HEK293 (cell line): ENCODE data around the gene CADM1.

Source experiments
- CTCF ChIA-PET: fragments of 350-600 bp; formaldehyde crosslinking; extraction: SDS; loops from one replicate; lab custom pipeline; 2021; ENCODE audit warnings: antibody characterized with exemption; lab: Yijun Ruan, JAX
- POLR2A ChIA-PET: fragments of 300-600 bp; formaldehyde crosslinking; extraction: SDS; loops from one replicate; lab custom pipeline; 2020; ENCODE audit warnings: antibody characterized with exemption, inconsistent platforms; lab: Yijun Ruan, JAX
- H3K27ac ChIP-seq: fragments of 200-500 bp; sonication (Bioruptor generic); 2 replicates; pipeline ENCODE4 v1.5.1; 2014; ENCODE audit warnings: low read depth, low read length, control low read depth, inconsistent platforms; ENCODE audit errors: extremely low read depth
- H3K36me3 ChIP-seq, 2 experiments: fragments of 200-500 bp in 1 of 2; sonication (Bioruptor generic) in 1 of 2; 1 replicate in 1 of 2; 2 replicates in 1 of 2; pipeline ENCODE4 v1.5.1; 2014 to 2017; ENCODE audit warnings: inconsistent platforms in 2 of 2, low read length in 2 of 2; ENCODE audit not compliant: control insufficient read depth in 2 of 2, insufficient read depth in 1 of 2
- H3K4me1 ChIP-seq: fragments of 200-500 bp; sonication (Bioruptor generic); 2 replicates; pipeline ENCODE4 v1.5.1; 2014; ENCODE audit warnings: mild to moderate bottlenecking, low read length, inconsistent platforms; ENCODE audit not compliant: control insufficient read depth, insufficient read depth
- H3K4me3 ChIP-seq: 2 replicates; pipeline ENCODE4 v1.5.1; 2011; ENCODE audit warnings: low read depth, mild to moderate bottlenecking, control low read depth, low read length, moderate library complexity
- H3K9me3 ChIP-seq: fragments of 200-500 bp; sonication (Bioruptor generic); 2 replicates; pipeline ENCODE4 v1.5.1; 2014; ENCODE audit warnings: low read depth, low read length, inconsistent platforms; ENCODE audit not compliant: control insufficient read depth, insufficient read depth
- ATF2 ChIP-seq: fragments of 450-650 bp; formaldehyde crosslinking; IDR thresholded peaks from 2 replicates; pipeline ENCODE4 v1.5.1; 2016; ENCODE audit warnings: missing biosample characterization, missing genetic modification characterization, low read depth
- GLI4 ChIP-seq: fragments of 450-650 bp; formaldehyde crosslinking; IDR thresholded peaks from 2 replicates; pipeline ENCODE4 v1.5.1; 2016; ENCODE audit warnings: missing biosample characterization, missing genetic modification characterization
- PRDM2 ChIP-seq: fragments of 450-650 bp; formaldehyde crosslinking; IDR thresholded peaks from 2 replicates; pipeline ENCODE4 v1.5.1; 2016; ENCODE audit warnings: missing biosample characterization, missing genetic modification characterization, borderline replicate concordance
- REST ChIP-seq: fragments of 450-650 bp; formaldehyde crosslinking; IDR thresholded peaks from 2 replicates; pipeline ENCODE4 v1.5.1; 2016; ENCODE audit warnings: missing biosample characterization, missing genetic modification characterization
- ZBTB44 ChIP-seq: fragments of 450-650 bp; IDR thresholded peaks from 2 replicates; pipeline ENCODE4 v1.5.1; 2018; ENCODE audit warnings: missing biosample characterization, mild to moderate bottlenecking, missing genetic modification characterization
- ZNF221 ChIP-seq: fragments of 450-650 bp; formaldehyde crosslinking; IDR thresholded peaks from 2 replicates; pipeline ENCODE4 v1.5.1; 2017; ENCODE audit warnings: missing biosample characterization, missing genetic modification characterization, borderline replicate concordance
- ZNF292 ChIP-seq: fragments of 450-650 bp; formaldehyde crosslinking; IDR thresholded peaks from 2 replicates; pipeline ENCODE4 v1.5.1; 2016; ENCODE audit warnings: low read depth, missing biosample characterization, missing genetic modification characterization, borderline replicate concordance
- ZNF350 ChIP-seq: fragments of 450-650 bp; formaldehyde crosslinking; IDR thresholded peaks from 2 replicates; pipeline ENCODE4 v1.5.0; 2017; ENCODE audit warnings: missing biosample characterization, mild to moderate bottlenecking, missing genetic modification characterization
- ZNF521 ChIP-seq: fragments of 450-650 bp; formaldehyde crosslinking; IDR thresholded peaks from 2 replicates; pipeline ENCODE4 v1.5.1; 2017; ENCODE audit warnings: missing biosample characterization, mild to moderate bottlenecking, missing genetic modification characterization

Gene CADM1

GRCh38 chr11:115364896-115365295, 139.3 kb downstream of the CADM1 start:
- Histone ChIP-seq H3K4me3 (no peak overlapping the region), H3K4me1 (peaks cover 4% of the 10 kb centered on the region)

More at GRCh38 chr11:115364896-115365295, 139.3 kb downstream of the CADM1 start:
- no peaks in the 10 kb centered on the region for H3K9me3 ChIP-seq
- H3K27ac ChIP-seq: no peak overlapping the region
- TF ChIP-seq ZNF350 (tag by site-specific recombination) (no peak), GLI4 (tag by site-specific recombination) (no peak), ATF2 (tag by site-specific recombination) (no peak), ZNF521 (tag by site-specific recombination) (no peak), ZNF221 (tag by site-specific recombination) (no peak), REST (tag by site-specific recombination) (no peak), ZBTB44 (no peak), ZNF292 (tag by site-specific recombination) (no peak), PRDM2 (tag by site-specific recombination) (no peak)
- CTCF ChIA-PET: interaction anchor here (0.8 to 1.2 kb wide), 2 partner anchors 43 to 259 kb away, joined by 3 read pairs; no protein-coding TSS in a partner anchor
- POLR2A ChIA-PET: no interaction called here
- H3K36me3 ChIP-seq: no peaks in the 10 kb centered on the region
